Vagina (tissue), 2 donors: Measurements from ENCODE around the gene FAM13B.

Experiments
- POLR2A ChIP-seq, 2 donors: fragments of 450-650 bp; IDR thresholded peaks; one replicate each; pipeline ENCODE4 v1.6.1; 2017; ENCODE audit warnings: antibody characterized with exemption in 2 of 2, mild to moderate bottlenecking in 2 of 2, moderate library complexity in 2 of 2
- TF ChIP-seq, protein P1 (sequence below), 3 experiments: fragments of 450-650 bp in 2 of 3; fragments of 200-600 bp in 1 of 3; sonication (generic) in 1 of 3; IDR thresholded peaks; one replicate each; pipeline ENCODE4 v1.5.1; 2017 to 2019; ENCODE audit warnings: antibody characterized with exemption in 3 of 3, mild to moderate bottlenecking in 2 of 3, moderate library complexity in 2 of 3

- TF ChIP-seq, protein P1, sequence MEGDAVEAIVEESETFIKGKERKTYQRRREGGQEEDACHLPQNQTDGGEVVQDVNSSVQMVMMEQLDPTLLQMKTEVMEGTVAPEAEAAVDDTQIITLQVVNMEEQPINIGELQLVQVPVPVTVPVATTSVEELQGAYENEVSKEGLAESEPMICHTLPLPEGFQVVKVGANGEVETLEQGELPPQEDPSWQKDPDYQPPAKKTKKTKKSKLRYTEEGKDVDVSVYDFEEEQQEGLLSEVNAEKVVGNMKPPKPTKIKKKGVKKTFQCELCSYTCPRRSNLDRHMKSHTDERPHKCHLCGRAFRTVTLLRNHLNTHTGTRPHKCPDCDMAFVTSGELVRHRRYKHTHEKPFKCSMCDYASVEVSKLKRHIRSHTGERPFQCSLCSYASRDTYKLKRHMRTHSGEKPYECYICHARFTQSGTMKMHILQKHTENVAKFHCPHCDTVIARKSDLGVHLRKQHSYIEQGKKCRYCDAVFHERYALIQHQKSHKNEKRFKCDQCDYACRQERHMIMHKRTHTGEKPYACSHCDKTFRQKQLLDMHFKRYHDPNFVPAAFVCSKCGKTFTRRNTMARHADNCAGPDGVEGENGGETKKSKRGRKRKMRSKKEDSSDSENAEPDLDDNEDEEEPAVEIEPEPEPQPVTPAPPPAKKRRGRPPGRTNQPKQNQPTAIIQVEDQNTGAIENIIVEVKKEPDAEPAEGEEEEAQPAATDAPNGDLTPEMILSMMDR (IDR thresholded peaks at IDR 0.05) = no peak
- TF ChIP-seq POLR2A (IDR thresholded peaks at IDR 0.05) = no peak
These were observed 74.9 kb downstream of the FAM13B start for GRCh38 chr5:137957948-137958347.
